ENCODE data around the gene VEPH1. TPM values are rescaled to one million over a fixed set of nuclear protein-coding genes. Genes with fewer than 3 reads are reported as not detected.

The VEPH1 gene
- total RNA-seq, 1 experiment from 2014 or later = 2.4 TPM

DNA sequence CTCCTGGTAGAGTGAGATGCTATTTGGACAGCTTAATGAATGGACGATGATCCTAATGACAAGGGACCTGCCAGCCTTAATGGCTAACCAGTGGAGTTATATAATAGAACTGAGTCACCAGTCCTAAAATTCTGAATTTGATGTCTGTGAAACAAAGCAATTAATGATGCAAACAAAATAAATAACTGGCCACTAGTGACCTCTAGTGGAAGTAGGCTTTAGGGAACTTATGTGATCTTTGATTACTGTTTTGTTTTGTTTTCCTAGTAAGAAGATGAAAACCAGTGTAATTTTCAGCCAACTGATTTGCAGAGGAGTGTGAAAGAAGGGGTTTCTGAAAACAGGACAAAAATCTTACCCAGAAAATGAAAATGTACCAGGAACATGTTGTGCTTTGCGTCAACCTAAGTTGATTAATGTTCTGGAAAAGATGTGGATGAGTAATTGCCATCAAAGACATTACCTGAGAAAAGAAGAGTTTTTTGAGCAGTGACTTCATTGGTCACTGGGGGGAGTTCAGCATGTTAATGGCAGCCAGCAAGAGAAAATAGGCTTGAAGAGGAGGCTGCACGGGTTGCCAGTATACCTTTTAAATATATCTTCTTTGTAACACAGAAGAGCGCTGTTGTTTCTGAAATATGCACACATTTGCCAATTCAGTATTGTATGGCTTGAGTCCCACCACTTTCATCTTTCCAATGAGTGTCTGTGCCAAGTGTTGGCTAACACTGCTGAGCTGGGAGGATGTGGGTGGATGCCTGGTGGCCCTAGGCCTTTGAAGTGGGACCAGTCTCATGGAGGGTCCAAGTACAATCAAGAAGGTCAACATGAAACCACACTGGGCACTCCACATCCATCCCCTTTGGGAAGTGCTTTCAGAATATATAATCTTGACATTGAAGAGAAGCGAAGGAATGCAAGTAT is 9.3 kb downstream of the VEPH1 start:
- CTCF ChIA-PET = interaction anchor here (0.5 to 11.6 kb wide), 33 partner anchors 11 to 1349 kb away, joined by 3 to 282 read pairs (median 4); partner anchors contain the start of gene PTX3

DNA sequence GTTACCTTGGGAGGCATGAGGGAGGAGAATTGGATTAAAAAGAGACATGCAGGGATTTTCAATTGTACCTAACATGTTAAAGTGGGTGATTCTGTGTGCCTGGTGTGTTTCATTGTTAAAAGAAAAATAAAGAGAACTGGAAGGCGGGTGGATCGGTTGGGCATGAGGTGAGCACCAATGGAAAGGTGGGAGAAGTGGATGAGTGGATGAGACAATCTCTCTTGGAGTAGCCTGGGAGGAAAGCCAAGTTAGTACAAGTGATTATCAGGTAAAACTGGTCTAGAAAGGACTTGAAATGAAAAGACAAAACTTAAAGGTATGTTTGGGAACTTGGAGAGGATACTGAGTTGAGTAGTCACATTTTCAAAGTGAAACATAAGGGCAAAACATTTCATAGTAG is 12.1 kb downstream of the VEPH1 start:
- Mint-ChIP-seq H3K4me3 (ENCODE audit: unreplicated experiment) (no peak overlapping the region), H3K27ac (ENCODE audit: low read depth, unreplicated experiment) (no peak overlapping the region), H3K36me3 (ENCODE audit: insufficient read depth, unreplicated experiment) (no peaks in the 10 kb centered on the region), H3K4me1 (ENCODE audit: insufficient read depth, unreplicated experiment) (peaks cover 9% of the 10 kb centered on the region), H3K27me3 (ENCODE audit: insufficient read depth, unreplicated experiment) (no peaks in the 10 kb centered on the region), H3K9me3 (ENCODE audit: unreplicated experiment) (peaks cover 8% of the 10 kb centered on the region)
- intact Hi-C loops (cut with micrococcal nuclease) = no loop called here
- ChIA-PET POLR2A (interaction anchor here (1.0 kb wide), 1 partner anchor 9 kb away, joined by 3 read pairs; no protein-coding TSS in a partner anchor), CTCF (interaction anchor here (0.6 to 11.6 kb wide), 3 partner anchors 11 to 325 kb away, joined by 3 to 282 read pairs (median 3); no protein-coding TSS in a partner anchor)
- TF ChIP-seq, protein P1, sequence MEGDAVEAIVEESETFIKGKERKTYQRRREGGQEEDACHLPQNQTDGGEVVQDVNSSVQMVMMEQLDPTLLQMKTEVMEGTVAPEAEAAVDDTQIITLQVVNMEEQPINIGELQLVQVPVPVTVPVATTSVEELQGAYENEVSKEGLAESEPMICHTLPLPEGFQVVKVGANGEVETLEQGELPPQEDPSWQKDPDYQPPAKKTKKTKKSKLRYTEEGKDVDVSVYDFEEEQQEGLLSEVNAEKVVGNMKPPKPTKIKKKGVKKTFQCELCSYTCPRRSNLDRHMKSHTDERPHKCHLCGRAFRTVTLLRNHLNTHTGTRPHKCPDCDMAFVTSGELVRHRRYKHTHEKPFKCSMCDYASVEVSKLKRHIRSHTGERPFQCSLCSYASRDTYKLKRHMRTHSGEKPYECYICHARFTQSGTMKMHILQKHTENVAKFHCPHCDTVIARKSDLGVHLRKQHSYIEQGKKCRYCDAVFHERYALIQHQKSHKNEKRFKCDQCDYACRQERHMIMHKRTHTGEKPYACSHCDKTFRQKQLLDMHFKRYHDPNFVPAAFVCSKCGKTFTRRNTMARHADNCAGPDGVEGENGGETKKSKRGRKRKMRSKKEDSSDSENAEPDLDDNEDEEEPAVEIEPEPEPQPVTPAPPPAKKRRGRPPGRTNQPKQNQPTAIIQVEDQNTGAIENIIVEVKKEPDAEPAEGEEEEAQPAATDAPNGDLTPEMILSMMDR (IDR thresholded peaks at IDR 0.05; ENCODE audit: unreplicated experiment) = no peak
- no peak for DNase-seq (ENCODE audit: unreplicated experiment)
- BruUV-seq (replicated peaks) = no TSS peak

More for the DNA sequence above, 9.3 kb downstream of the VEPH1 start:
- BruUV-seq (replicated peaks) = no TSS peak
- Mint-ChIP-seq H3K4me1 (ENCODE audit: insufficient read depth, unreplicated experiment) (peaks cover 13% of the 10 kb centered on the region), H3K4me3 (ENCODE audit: unreplicated experiment) (no peak overlapping the region), H3K27ac (ENCODE audit: low read depth, unreplicated experiment) (no peak overlapping the region), H3K36me3 (ENCODE audit: insufficient read depth, unreplicated experiment) (no peaks in the 10 kb centered on the region), H3K9me3 (ENCODE audit: unreplicated experiment) (no peaks in the 10 kb centered on the region), H3K27me3 (ENCODE audit: insufficient read depth, unreplicated experiment) (no peaks in the 10 kb centered on the region)
- intact Hi-C loops (cut with micrococcal nuclease) = loop anchor here (1.0 kb wide), 2 partner anchors 47 to 290 kb away; no protein-coding TSS in a partner anchor
- peak; percentile 70 for DNase-seq (ENCODE audit: unreplicated experiment)
- POLR2A ChIA-PET = interaction anchor here (1.2 kb wide), 1 partner anchor 290 kb away, joined by 4 read pairs; no protein-coding TSS in a partner anchor
- TF ChIP-seq, protein P1 (IDR thresholded peaks at IDR 0.05; ENCODE audit: unreplicated experiment) = peak; percentile 59

DNA sequence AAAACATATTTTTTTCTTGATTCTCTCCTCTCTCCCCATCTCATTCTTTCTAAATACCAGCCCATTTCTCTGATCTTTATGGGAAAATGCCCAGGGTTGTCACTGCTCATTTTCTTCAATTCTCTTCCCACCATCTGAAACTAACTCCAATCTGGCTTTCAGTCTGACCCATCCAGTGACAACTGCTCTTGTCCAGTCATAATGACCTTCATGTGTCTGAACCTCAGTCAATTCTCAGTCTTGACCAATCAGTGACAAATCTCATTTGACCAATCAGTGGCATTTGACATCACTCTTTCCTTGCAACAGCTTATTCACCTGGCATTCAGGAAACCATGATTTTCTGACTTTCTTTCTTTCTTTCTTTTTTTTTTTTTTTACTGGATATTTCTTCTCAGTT is 15.1 kb downstream of the VEPH1 start:
- TF ChIP-seq, protein P1 (IDR thresholded peaks at IDR 0.05; ENCODE audit: unreplicated experiment) = no peak
- peaks cover under 1% of the 10 kb centered on the region for H3K4me1 Mint-ChIP-seq (ENCODE audit: insufficient read depth, unreplicated experiment)
- no peak overlapping the region for H3K27ac Mint-ChIP-seq (ENCODE audit: low read depth, unreplicated experiment)
- no TSS peak for BruUV-seq (replicated peaks)
- intact Hi-C loops (cut with micrococcal nuclease) = no loop called here
- POLR2A ChIA-PET = no interaction called here
- no peaks in the 10 kb centered on the region for H3K36me3 Mint-ChIP-seq (ENCODE audit: insufficient read depth, unreplicated experiment)
- no peaks in the 10 kb centered on the region for H3K27me3 Mint-ChIP-seq (ENCODE audit: insufficient read depth, unreplicated experiment)
- H3K4me3 Mint-ChIP-seq (ENCODE audit: unreplicated experiment) = no peak overlapping the region
- peaks cover 8% of the 10 kb centered on the region for H3K9me3 Mint-ChIP-seq (ENCODE audit: unreplicated experiment)
- no peak for DNase-seq (ENCODE audit: unreplicated experiment)
- CTCF ChIA-PET = interaction anchor here (0.7 to 2.0 kb wide), 4 partner anchors 44 to 286 kb away, joined by 3 to 13 read pairs (median 3); no protein-coding TSS in a partner anchor

DNA sequence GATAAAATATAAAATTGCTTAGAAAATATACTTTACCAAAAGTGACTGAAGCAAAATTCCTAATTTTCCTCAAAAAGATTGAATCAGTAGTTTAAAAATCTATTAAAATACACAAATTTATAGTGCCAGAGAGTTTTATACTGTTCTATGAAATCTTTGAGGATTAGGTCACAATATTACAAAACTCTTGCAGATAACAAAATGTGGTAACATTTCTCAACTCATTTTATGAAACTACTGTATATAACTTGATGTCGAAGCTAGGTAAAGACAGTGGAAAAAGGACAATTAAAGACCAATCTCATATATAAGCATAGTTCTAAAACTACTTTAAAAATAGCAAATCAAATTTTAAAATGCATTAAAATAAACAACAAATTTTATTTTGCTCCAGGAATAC is 15.9 kb downstream of the VEPH1 start:
- peaks cover 8% of the 10 kb centered on the region for H3K9me3 Mint-ChIP-seq (ENCODE audit: unreplicated experiment)
- CTCF ChIA-PET = interaction anchor here (1.3 to 2.0 kb wide), 2 partner anchors 8 to 285 kb away, joined by 4 to 13 read pairs; no protein-coding TSS in a partner anchor

More for the DNA sequence above, 15.9 kb downstream of the VEPH1 start:
- no peaks in the 10 kb centered on the region for H3K27me3 Mint-ChIP-seq (ENCODE audit: insufficient read depth, unreplicated experiment)
- no peak overlapping the region for H3K4me3 Mint-ChIP-seq (ENCODE audit: unreplicated experiment)
- no peaks in the 10 kb centered on the region for H3K36me3 Mint-ChIP-seq (ENCODE audit: insufficient read depth, unreplicated experiment)
- H3K4me1 Mint-ChIP-seq (ENCODE audit: insufficient read depth, unreplicated experiment) = no peaks in the 10 kb centered on the region
- TF ChIP-seq, protein P1 (IDR thresholded peaks at IDR 0.05; ENCODE audit: unreplicated experiment) = no peak
- H3K27ac Mint-ChIP-seq (ENCODE audit: low read depth, unreplicated experiment) = no peak overlapping the region
- DNase-seq (ENCODE audit: unreplicated experiment) = no peak
- POLR2A ChIA-PET = interaction anchor here (1.1 kb wide), 1 partner anchor 311 kb away, joined by 5 read pairs; no protein-coding TSS in a partner anchor
- intact Hi-C loops (cut with micrococcal nuclease) = no loop called here
- no TSS peak for BruUV-seq (replicated peaks)
